Keratinocyte (primary cell): ENCODE measurements around the gene SAFB2. TPM values are rescaled to one million over a fixed set of nuclear protein-coding genes. Genes with fewer than 3 reads are reported as not detected.

Experiments
- DNase-seq: peaks from one replicate; pipeline ENCODE4 v3.0.0-alpha.2; 2011; ENCODE audit warnings: low read depth, missing footprints, low spot score
- FAIRE-seq: peaks from 2 replicates; lab custom pipeline; 2011; peaks lifted over from hg19 to GRCh38; lab: Jason Lieb, UNC
- H2AFZ ChIP-seq: 2 replicates; pipeline ENCODE4 v1.6.0; 2012; ENCODE audit warnings: low read length, control low read depth, inconsistent platforms; ENCODE audit not compliant: control insufficient read depth
- H3K27ac ChIP-seq: 2 replicates; pipeline ENCODE4 v1.5.1; 2011; ENCODE audit warnings: low read length; ENCODE audit not compliant: control insufficient read depth, insufficient read depth
- H3K27me3 ChIP-seq: 3 replicates; pipeline ENCODE4 v1.6.0; 2011; ENCODE audit warnings: low read length; ENCODE audit not compliant: control insufficient read depth, insufficient read depth; ENCODE audit errors: extremely low read depth
- H3K36me3 ChIP-seq, 2 experiments: 2 replicates in 1 of 2; 3 replicates in 1 of 2; pipeline ENCODE4 v1.5.1; 2011; ENCODE audit warnings: low read length in 2 of 2, mild to moderate bottlenecking in 1 of 2; ENCODE audit not compliant: control insufficient read depth in 2 of 2, insufficient read depth in 2 of 2; ENCODE audit errors: extremely low read depth in 1 of 2
- H3K4me1 ChIP-seq: 3 replicates; pipeline ENCODE4 v1.5.1; 2011; ENCODE audit warnings: low read length; ENCODE audit not compliant: control insufficient read depth, insufficient read depth; ENCODE audit errors: extremely low read depth
- H3K4me2 ChIP-seq: 3 replicates; pipeline ENCODE4 v1.6.0; 2011; ENCODE audit warnings: low read depth, low read length; ENCODE audit not compliant: control insufficient read depth, insufficient read depth; ENCODE audit errors: extremely low read depth
- H3K4me3 ChIP-seq, 3 experiments: fragments of 200-600 bp in 1 of 3; sonication (generic) in 1 of 3; 2 replicates in 2 of 3; 3 replicates in 1 of 3; pipeline ENCODE4 v1.5.1; 2011 to 2016; ENCODE audit warnings: low read length in 3 of 3, mild to moderate bottlenecking in 3 of 3, control low read depth in 2 of 3, inconsistent platforms in 1 of 3, low read depth in 1 of 3, mixed read lengths in 1 of 3, mixed run types in 1 of 3, moderate library complexity in 1 of 3; ENCODE audit not compliant: control insufficient read depth in 2 of 3, insufficient read depth in 2 of 3; ENCODE audit errors: extremely low read depth in 1 of 3
- H3K79me2 ChIP-seq: 2 replicates; pipeline ENCODE4 v1.6.0; 2012; ENCODE audit warnings: low read length; ENCODE audit not compliant: control insufficient read depth, insufficient read depth
- H3K9ac ChIP-seq: 3 replicates; pipeline ENCODE4 v1.6.0; 2011; ENCODE audit warnings: low read length; ENCODE audit not compliant: control insufficient read depth, insufficient read depth; ENCODE audit errors: extremely low read depth
- H3K9me1 ChIP-seq: 3 replicates; pipeline ENCODE4 v1.6.0; 2011; ENCODE audit warnings: low read length; ENCODE audit not compliant: control insufficient read depth, insufficient read depth; ENCODE audit errors: extremely low read depth
- H3K9me3 ChIP-seq: 2 replicates; pipeline ENCODE4 v1.5.1; 2012; ENCODE audit warnings: low read depth, low read length; ENCODE audit not compliant: control insufficient read depth
- H4K20me1 ChIP-seq: 3 replicates; pipeline ENCODE4 v1.6.0; 2011; ENCODE audit warnings: low read length; ENCODE audit not compliant: control insufficient read depth, insufficient read depth; ENCODE audit errors: extremely low read depth
- EZH2 ChIP-seq: IDR thresholded peaks from one replicate; pipeline ENCODE4 v1.6.1; 2012; ENCODE audit warnings: inconsistent platforms, mild to moderate bottlenecking, low read length, moderate library complexity
- dilution Hi-C: fragments of 300-500 bp; cut with MboI; formaldehyde crosslinking; loops from one replicate; pipeline ENCODE4 v1.7.0; 2020; ENCODE audit warnings: low sequenced_read_pairs; ENCODE audit not compliant: extremely low pct_ligation_motif_present
- polyA plus RNA-seq, 5 experiments: library from polyadenylated mRNA; depleted of rRNA in 3 of 5; stranded (reverse) in 3 of 5; stranded (forward) in 1 of 5; unstranded in 1 of 5; fragments of >200 nt; gene quantifications; 1 replicate in 1 of 5; 2 replicates in 3 of 5; 3 replicates in 1 of 5; pipeline versions ENCODE4 v1.2.1 to v1.2.3, GENCODE V29; 2011 to 2012; ENCODE audit warnings: missing spikeins in 2 of 5, low read depth in 1 of 5, low replicate concordance in 1 of 5
- TF ChIP-seq, protein P1 (sequence below), 3 experiments: IDR thresholded peaks in 1 of 3; conservative IDR thresholded peaks in 1 of 3; optimal IDR thresholded peaks in 1 of 3; 2 replicates in 2 of 3; 3 replicates in 1 of 3; pipeline versions ENCODE3 to v1.5.1; 2011; ENCODE audit warnings: low read length in 3 of 3, mild to moderate bottlenecking in 3 of 3, moderate library complexity in 2 of 3, control low read depth in 1 of 3, inconsistent platforms in 1 of 3; ENCODE audit not compliant: insufficient read depth in 2 of 3; ENCODE audit errors: extremely low read depth in 1 of 3

Gene SAFB2
- polyA plus RNA-seq, 1 donor (not counting 4 experiments of a cell fraction or from before 2014, with no cell fraction given): 15.3 TPM

DNA sequence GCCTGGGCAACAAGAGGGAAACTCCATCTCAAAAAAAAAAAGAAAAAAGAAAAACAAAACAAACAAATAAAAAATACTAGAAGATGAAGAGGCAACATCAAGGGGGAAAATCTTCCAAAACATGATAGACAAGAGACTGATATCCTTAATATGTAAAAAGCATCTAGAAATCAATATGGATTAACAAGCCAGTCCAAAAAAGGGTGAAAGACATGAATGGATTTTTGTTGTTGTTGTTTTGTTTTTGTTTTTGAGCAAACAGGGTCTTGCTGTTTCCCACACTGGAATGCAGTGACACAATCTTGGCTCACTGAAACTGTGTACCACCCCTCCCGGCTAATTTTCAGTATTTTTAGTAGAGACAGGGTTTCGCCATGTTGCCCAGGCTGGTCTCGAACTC lies 50.8 kb downstream of the SAFB2 start:
- Histone ChIP-seq H4K20me1 (no peaks in the 10 kb centered on the region), H3K9me1 (no peaks in the 10 kb centered on the region), H3K4me3 (no peak overlapping the region), H3K27ac (no peak overlapping the region), H3K36me3 (no peaks in the 10 kb centered on the region), H3K9ac (no peak overlapping the region), H2AFZ (no peak overlapping the region), H3K9me3 (no peaks in the 10 kb centered on the region), H3K4me1 (peaks cover 6% of the 10 kb centered on the region), H3K4me2 (no peak overlapping the region), H3K79me2 (no peaks in the 10 kb centered on the region), H3K27me3 (peaks cover 7% of the 10 kb centered on the region)
- TF ChIP-seq, protein P1, sequence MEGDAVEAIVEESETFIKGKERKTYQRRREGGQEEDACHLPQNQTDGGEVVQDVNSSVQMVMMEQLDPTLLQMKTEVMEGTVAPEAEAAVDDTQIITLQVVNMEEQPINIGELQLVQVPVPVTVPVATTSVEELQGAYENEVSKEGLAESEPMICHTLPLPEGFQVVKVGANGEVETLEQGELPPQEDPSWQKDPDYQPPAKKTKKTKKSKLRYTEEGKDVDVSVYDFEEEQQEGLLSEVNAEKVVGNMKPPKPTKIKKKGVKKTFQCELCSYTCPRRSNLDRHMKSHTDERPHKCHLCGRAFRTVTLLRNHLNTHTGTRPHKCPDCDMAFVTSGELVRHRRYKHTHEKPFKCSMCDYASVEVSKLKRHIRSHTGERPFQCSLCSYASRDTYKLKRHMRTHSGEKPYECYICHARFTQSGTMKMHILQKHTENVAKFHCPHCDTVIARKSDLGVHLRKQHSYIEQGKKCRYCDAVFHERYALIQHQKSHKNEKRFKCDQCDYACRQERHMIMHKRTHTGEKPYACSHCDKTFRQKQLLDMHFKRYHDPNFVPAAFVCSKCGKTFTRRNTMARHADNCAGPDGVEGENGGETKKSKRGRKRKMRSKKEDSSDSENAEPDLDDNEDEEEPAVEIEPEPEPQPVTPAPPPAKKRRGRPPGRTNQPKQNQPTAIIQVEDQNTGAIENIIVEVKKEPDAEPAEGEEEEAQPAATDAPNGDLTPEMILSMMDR (optimal IDR thresholded peaks at IDR 0.05 in 1 of 3, IDR thresholded peaks at IDR 0.05 in 1 of 3, conservative IDR thresholded peaks at IDR 0.05 in 1 of 3; ENCODE audit: extremely low read depth in 1 of 3, insufficient read depth in 2 of 3, low read length in 3 of 3): no peak
- no peak for TF ChIP-seq EZH2
- DNase-seq (no peak), FAIRE-seq (no peak)
- dilution Hi-C loops: no loop called here

DNA sequence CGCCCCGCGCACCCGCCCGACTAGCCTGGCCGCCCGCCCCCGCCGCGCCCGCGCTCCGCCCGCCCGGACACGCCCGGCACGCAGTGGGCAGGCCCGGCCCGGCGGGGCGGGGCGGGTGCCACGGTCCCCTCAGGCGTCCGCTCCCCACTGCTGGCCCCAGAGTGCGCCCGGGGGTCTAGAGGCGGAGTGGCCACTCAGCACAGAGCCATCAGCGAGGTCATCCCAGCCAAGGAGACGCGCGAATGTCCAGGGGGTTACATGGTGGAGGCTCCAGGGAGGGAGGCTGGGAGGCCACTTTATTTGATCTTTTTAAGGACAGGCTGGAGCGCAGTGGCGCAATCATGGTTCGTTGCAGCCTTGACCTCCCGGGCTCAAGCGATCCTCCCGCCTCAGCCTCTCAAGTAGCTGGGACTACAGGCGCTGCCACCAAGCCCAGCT lies 54.6 kb downstream of the SAFB2 start:
- no peaks in the 10 kb centered on the region for H3K9me1 ChIP-seq
- peak overlapping the region; percentile 48 for H3K4me2 ChIP-seq
- dilution Hi-C loops: no loop called here

More for the DNA sequence above, 54.6 kb downstream of the SAFB2 start:
- H3K4me3 ChIP-seq: peak overlapping the region; percentile 43 to 56 (median 44)
- H3K4me1 ChIP-seq: peaks cover 12% of the 10 kb centered on the region
- no peak for FAIRE-seq
- DNase-seq: no peak
- peak overlapping the region; percentile 62 for H2AFZ ChIP-seq
- H3K27ac ChIP-seq: no peak overlapping the region
- H3K36me3 ChIP-seq: no peaks in the 10 kb centered on the region
- no peaks in the 10 kb centered on the region for H3K9me3 ChIP-seq
- TF ChIP-seq EZH2: no peak
- TF ChIP-seq, protein P1 (optimal IDR thresholded peaks at IDR 0.05 in 1 of 3, IDR thresholded peaks at IDR 0.05 in 1 of 3, conservative IDR thresholded peaks at IDR 0.05 in 1 of 3; ENCODE audit: extremely low read depth in 1 of 3, insufficient read depth in 2 of 3, low read length in 3 of 3): no peak
- no peaks in the 10 kb centered on the region for H3K79me2 ChIP-seq
- H3K27me3 ChIP-seq: peaks cover 17% of the 10 kb centered on the region
- H4K20me1 ChIP-seq: peaks cover 4% of the 10 kb centered on the region
- H3K9ac ChIP-seq: peak overlapping the region; percentile 52
